ENCODE measurements around the gene ZCWPW1.
A peak's percentile ranks its signal among the peaks of the same experiment; 100 is the strongest.

Gene ZCWPW1

GRCh38 chr7:100401811-100402210 is 26.7 kb downstream of the ZCWPW1 start:
- no peaks in the 10 kb centered on the region for H3K36me3 ChIP-seq
- DNase-seq = peak; percentile 39
- H3K9me3 ChIP-seq (ENCODE audit: severe bottlenecking) = no peaks in the 10 kb centered on the region
- no peak overlapping the region for H3K27ac ChIP-seq
- H3K4me3 ChIP-seq (ENCODE audit: low read depth, low read length) = no peak overlapping the region
- no peaks in the 10 kb centered on the region for H3K27me3 ChIP-seq (ENCODE audit: insufficient read depth, low read depth, severe bottlenecking)
- no peak for TF ChIP-seq CTCF (IDR thresholded peaks at IDR 0.05; ENCODE audit: low read depth, low read length)

GRCh38 chr7:100400656-100401055 is 27.8 kb downstream of the ZCWPW1 start:
- Histone ChIP-seq H3K27me3 (ENCODE audit: insufficient read depth, low read depth, severe bottlenecking) (no peaks in the 10 kb centered on the region), H3K9me3 (ENCODE audit: severe bottlenecking) (no peaks in the 10 kb centered on the region), H3K4me3 (ENCODE audit: low read depth, low read length) (no peak overlapping the region), H3K36me3 (no peaks in the 10 kb centered on the region), H3K27ac (no peak overlapping the region)
- DNase-seq = peak; percentile 63
- peak; percentile 58 for TF ChIP-seq CTCF (IDR thresholded peaks at IDR 0.05; ENCODE audit: low read depth, low read length)

GRCh38 chr7:100400041-100400440 is 28.5 kb downstream of the ZCWPW1 start:
- Histone ChIP-seq H3K9me3 (ENCODE audit: severe bottlenecking) (no peaks in the 10 kb centered on the region), H3K36me3 (no peaks in the 10 kb centered on the region), H3K27me3 (ENCODE audit: insufficient read depth, low read depth, severe bottlenecking) (no peaks in the 10 kb centered on the region), H3K4me3 (ENCODE audit: low read depth, low read length) (no peak overlapping the region), H3K27ac (no peak overlapping the region)
- no peak for TF ChIP-seq CTCF (IDR thresholded peaks at IDR 0.05; ENCODE audit: low read depth, low read length)
- no peak for DNase-seq

DNA sequence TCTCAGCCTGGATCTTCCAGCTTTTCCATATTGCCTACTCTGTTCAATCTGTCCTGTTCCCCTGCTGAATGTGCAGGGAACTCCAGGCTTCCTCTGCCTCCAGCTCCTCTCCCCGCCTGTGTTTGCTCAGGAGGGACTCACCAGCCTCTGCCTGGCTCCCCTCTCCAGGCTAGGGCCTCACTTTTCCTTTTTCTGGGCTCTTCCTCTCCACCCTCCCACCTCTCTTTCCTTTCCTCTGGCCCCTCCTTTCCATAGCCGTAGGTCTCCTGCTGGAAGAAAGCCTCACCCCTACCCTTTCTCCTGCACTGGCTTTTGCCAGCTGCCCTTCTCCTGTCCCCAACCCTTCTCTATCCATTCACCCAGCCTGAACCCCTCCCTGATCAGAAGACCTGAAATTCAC is 30.3 kb downstream of the ZCWPW1 start:
- no peak overlapping the region for H3K4me3 ChIP-seq (ENCODE audit: low read depth, low read length)
- no peaks in the 10 kb centered on the region for H3K36me3 ChIP-seq
- no peaks in the 10 kb centered on the region for H3K27me3 ChIP-seq (ENCODE audit: insufficient read depth, low read depth, severe bottlenecking)
- no peak for TF ChIP-seq CTCF (IDR thresholded peaks at IDR 0.05; ENCODE audit: low read depth, low read length)
- H3K9me3 ChIP-seq (ENCODE audit: severe bottlenecking) = no peaks in the 10 kb centered on the region
- DNase-seq = no peak
- H3K27ac ChIP-seq = no peak overlapping the region

GRCh38 chr7:100397315-100398081 is 31.0 kb downstream of the ZCWPW1 start:
- DNase-seq = no peak
- H3K27ac ChIP-seq = no peak overlapping the region
- H3K9me3 ChIP-seq (ENCODE audit: severe bottlenecking) = no peaks in the 10 kb centered on the region
- H3K36me3 ChIP-seq = no peaks in the 10 kb centered on the region
- H3K27me3 ChIP-seq (ENCODE audit: insufficient read depth, low read depth, severe bottlenecking) = no peaks in the 10 kb centered on the region
- TF ChIP-seq CTCF (IDR thresholded peaks at IDR 0.05; ENCODE audit: low read depth, low read length) = no peak; the same call in 1 of the 2 replicates
- H3K4me3 ChIP-seq (ENCODE audit: low read depth, low read length) = no peak overlapping the region
